Measurements from ENCODE around the gene PIP5K1C.
A peak's percentile ranks its signal among the peaks of the same experiment; 100 is the strongest.

Gene PIP5K1C

GRCh38 chr19:3693025-3693925 lies 7.0 kb downstream of the PIP5K1C start:
- no peak for DNase-seq (ENCODE audit: low spot score)

GRCh38 chr19:3692141-3693024 lies 7.9 kb downstream of the PIP5K1C start:
- peak; percentile 62 for DNase-seq (ENCODE audit: low spot score)

GRCh38 chr19:3691726-3692125 lies 8.5 kb downstream of the PIP5K1C start:
- no peak for DNase-seq (ENCODE audit: low spot score)

GRCh38 chr19:3691372-3691716 lies 8.9 kb downstream of the PIP5K1C start:
- DNase-seq (ENCODE audit: low spot score) = no peak

- no peak for DNase-seq (ENCODE audit: low spot score)
Observed at GRCh38 chr19:3690551-3691371, 9.5 kb downstream of the PIP5K1C start.

- peak; percentile 43 for DNase-seq (ENCODE audit: low spot score)
Observed at GRCh38 chr19:3687774-3688706, 12.2 kb downstream of the PIP5K1C start.

GRCh38 chr19:3687393-3687773 lies 12.9 kb downstream of the PIP5K1C start:
- no peak for DNase-seq (ENCODE audit: low spot score)

- DNase-seq (ENCODE audit: low spot score) = no peak
Observed at GRCh38 chr19:3684817-3685410, 15.4 kb downstream of the PIP5K1C start.

GRCh38 chr19:3684054-3684816 lies 16.0 kb downstream of the PIP5K1C start:
- DNase-seq (ENCODE audit: low spot score) = peak; percentile 67

- DNase-seq (ENCODE audit: low spot score) = no peak
Observed at GRCh38 chr19:3683405-3684053, 16.7 kb downstream of the PIP5K1C start.

- DNase-seq (ENCODE audit: low spot score) = no peak
Observed at GRCh38 chr19:3682741-3683404, 17.4 kb downstream of the PIP5K1C start.

- no peak for DNase-seq (ENCODE audit: low spot score)
Observed at GRCh38 chr19:3682286-3682685, 18.0 kb downstream of the PIP5K1C start.

- no peak for DNase-seq (ENCODE audit: low spot score)
Observed at GRCh38 chr19:3680939-3681338, 19.3 kb downstream of the PIP5K1C start.

GRCh38 chr19:3679581-3679980 lies 20.7 kb downstream of the PIP5K1C start:
- no peak for DNase-seq (ENCODE audit: low spot score)

GRCh38 chr19:3679138-3679537 lies 21.1 kb downstream of the PIP5K1C start:
- DNase-seq (ENCODE audit: low spot score) = no peak

GRCh38 chr19:3678188-3678587 lies 22.1 kb downstream of the PIP5K1C start:
- DNase-seq (ENCODE audit: low spot score) = no peak

GRCh38 chr19:3674784-3675543 lies 25.3 kb downstream of the PIP5K1C start:
- no peak for DNase-seq (ENCODE audit: low spot score)
